Uterus (tissue), 4 donors: ENCODE measurements around the gene IRF4. TPM values are rescaled to one million over a fixed set of nuclear protein-coding genes. Genes with fewer than 3 reads are reported as not detected.

Experiments
- DNase-seq, 2 donors: peaks; one replicate each; pipeline ENCODE4 v3.0.0-alpha.2; 2019 to 2020
- H3K27ac ChIP-seq, 2 donors: fragments of 200-600 bp; sonication (generic); 1 replicate in 1 of 2; 2 replicates in 1 of 2; pipeline ENCODE4 v1.5.1; 2016 to 2018
- H3K27me3 ChIP-seq, 2 donors: fragments of 200-600 bp; sonication (generic); one replicate each; pipeline ENCODE4 v1.5.1; 2018 to 2019; ENCODE audit warnings: control low read depth in 1 of 2
- H3K36me3 ChIP-seq, 2 donors: fragments of 200-600 bp; sonication (generic); one replicate each; pipeline ENCODE4 v1.5.1; 2019; ENCODE audit warnings: control low read depth in 1 of 2
- H3K4me1 ChIP-seq, 2 donors: fragments of 200-600 bp; sonication (generic); one replicate each; pipeline ENCODE4 v1.5.1; 2018 to 2019; ENCODE audit warnings: control low read depth in 1 of 2
- H3K4me3 ChIP-seq, 2 donors: fragments of 200-600 bp; sonication (generic); 1 replicate in 1 of 2; 2 replicates in 1 of 2; pipeline ENCODE4 v1.5.1; 2018 to 2019; ENCODE audit warnings: mild to moderate bottlenecking in 1 of 2
- H3K9me3 ChIP-seq, 2 donors: fragments of 200-600 bp; sonication (generic); one replicate each; pipeline ENCODE4 v1.5.1; 2019; ENCODE audit warnings: control low read depth in 1 of 2
- POLR2A ChIP-seq, 2 donors: fragments of 450-650 bp; IDR thresholded peaks; one replicate each; pipeline ENCODE4 v1.6.1; 2016; ENCODE audit warnings: antibody characterized with exemption in 2 of 2, mild to moderate bottlenecking in 1 of 2, moderate library complexity in 1 of 2
- intact Hi-C: fragments of 100-400 bp; cut with DNase I; formaldehyde crosslinking; loops from one replicate; pipeline ENCODE4 v1.15.1; 2023; ENCODE audit warnings: low total_unique reads
- total RNA-seq, 4 donors: library from RNA; depleted of rRNA in 3 of 4; stranded (reverse); fragments of >200 nt in 3 of 4; gene quantifications; one replicate each; pipeline versions ENCODE4 v1.1.0 to v1.2.4, GENCODE V29; 2014 to 2023
- TF ChIP-seq, protein P1 (sequence below), 4 experiments: fragments of 200-600 bp in 2 of 4; fragments of 450-650 bp in 2 of 4; sonication (generic) in 2 of 4; IDR thresholded peaks; one replicate each; pipeline ENCODE4 v1.5.1; 2016 to 2019; ENCODE audit warnings: antibody characterized with exemption in 4 of 4, mild to moderate bottlenecking in 2 of 4, moderate library complexity in 1 of 4
- donor health status: DM: yes; HTN: yes; CAD: no.

IRF4 gene
- total RNA-seq, 4 donors from 2014 or later: 0.55 to 2.0 TPM; not detected in 2

DNA sequence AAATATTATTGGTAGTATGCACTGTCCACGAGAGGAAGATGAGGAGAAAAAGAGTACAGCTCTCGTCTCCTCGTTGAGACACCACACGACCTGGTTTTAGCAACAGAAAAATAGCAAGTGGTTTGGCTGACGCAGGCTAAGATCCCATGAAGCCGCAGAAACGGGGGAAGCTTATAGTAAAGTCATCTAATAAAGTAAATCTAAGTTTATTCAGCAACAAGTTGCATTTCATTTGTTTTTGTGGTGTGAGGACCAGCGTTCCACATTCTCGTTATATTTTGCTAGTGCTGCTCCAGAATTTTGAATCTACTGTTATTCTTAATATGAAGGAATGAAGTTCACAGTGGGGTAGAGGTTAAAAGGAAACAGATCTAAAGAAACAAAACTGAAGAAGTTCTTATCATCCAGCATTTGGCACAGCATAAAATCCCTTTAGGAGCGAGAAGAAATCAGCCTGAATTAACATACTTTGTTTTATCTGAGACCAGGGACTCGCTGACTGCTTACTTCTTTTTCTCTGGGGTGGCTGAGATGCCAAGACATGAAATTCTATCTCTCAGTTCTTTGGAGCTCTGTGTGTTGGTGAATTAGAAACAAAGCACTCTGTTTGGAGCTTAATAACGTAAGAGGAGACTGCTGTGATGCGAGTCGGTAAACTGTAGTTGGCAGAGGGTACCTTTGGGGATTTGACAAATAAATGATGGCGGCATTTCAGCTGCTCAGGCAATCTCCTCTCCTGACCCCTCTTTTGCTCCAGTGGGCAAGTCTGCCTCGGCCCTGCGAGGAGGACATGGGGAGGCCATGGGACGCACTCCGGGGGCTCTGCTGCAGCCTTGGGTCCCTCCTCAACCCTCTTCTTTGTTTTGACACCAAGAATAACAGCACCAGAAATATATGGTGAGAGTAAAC lies 24.9 kb upstream of the IRF4 start:
- H3K4me1 ChIP-seq: no peaks in the 10 kb centered on the region
- no peaks in the 10 kb centered on the region for H3K9me3 ChIP-seq
- H3K27ac ChIP-seq: no peak overlapping the region
- intact Hi-C loops: no loop called here
- TF ChIP-seq, protein P1, sequence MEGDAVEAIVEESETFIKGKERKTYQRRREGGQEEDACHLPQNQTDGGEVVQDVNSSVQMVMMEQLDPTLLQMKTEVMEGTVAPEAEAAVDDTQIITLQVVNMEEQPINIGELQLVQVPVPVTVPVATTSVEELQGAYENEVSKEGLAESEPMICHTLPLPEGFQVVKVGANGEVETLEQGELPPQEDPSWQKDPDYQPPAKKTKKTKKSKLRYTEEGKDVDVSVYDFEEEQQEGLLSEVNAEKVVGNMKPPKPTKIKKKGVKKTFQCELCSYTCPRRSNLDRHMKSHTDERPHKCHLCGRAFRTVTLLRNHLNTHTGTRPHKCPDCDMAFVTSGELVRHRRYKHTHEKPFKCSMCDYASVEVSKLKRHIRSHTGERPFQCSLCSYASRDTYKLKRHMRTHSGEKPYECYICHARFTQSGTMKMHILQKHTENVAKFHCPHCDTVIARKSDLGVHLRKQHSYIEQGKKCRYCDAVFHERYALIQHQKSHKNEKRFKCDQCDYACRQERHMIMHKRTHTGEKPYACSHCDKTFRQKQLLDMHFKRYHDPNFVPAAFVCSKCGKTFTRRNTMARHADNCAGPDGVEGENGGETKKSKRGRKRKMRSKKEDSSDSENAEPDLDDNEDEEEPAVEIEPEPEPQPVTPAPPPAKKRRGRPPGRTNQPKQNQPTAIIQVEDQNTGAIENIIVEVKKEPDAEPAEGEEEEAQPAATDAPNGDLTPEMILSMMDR (IDR thresholded peaks at IDR 0.05): no peak
- no peak for TF ChIP-seq POLR2A (IDR thresholded peaks at IDR 0.05)
- no peak for DNase-seq
- H3K4me3 ChIP-seq: no peak overlapping the region
- H3K27me3 ChIP-seq: peaks cover 0 to 10% of the 10 kb centered on the region in 2 donors
- no peaks in the 10 kb centered on the region for H3K36me3 ChIP-seq

DNA sequence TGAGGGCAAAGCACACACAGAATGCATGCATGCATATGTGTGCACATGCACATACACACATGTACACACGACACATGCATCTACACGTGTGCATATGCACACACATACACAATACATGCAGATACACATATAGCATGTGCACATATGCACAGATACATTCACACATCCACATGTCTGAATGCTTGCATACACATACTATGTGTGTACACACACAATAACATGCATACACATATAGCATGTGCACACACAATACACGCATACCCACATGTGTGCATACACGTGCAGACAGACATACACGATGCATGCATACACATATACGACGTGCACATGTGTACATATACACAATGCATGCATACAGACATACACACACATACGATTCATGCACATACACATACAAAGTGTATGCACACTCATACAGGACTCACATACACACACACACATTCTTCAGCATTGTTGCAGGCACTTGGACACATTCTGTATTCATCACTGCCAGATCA lies 24.2 kb upstream of the IRF4 start:
- intact Hi-C loops: no loop called here
- Histone ChIP-seq H3K4me3 (no peak overlapping the region), H3K4me1 (no peaks in the 10 kb centered on the region), H3K36me3 (no peaks in the 10 kb centered on the region), H3K9me3 (no peaks in the 10 kb centered on the region), H3K27ac (no peak overlapping the region), H3K27me3 (peaks cover 0 to 12% of the 10 kb centered on the region in 2 donors)
- TF ChIP-seq POLR2A (IDR thresholded peaks at IDR 0.05): no peak
- TF ChIP-seq, protein P1 (IDR thresholded peaks at IDR 0.05): no peak
- no peak for DNase-seq

DNA sequence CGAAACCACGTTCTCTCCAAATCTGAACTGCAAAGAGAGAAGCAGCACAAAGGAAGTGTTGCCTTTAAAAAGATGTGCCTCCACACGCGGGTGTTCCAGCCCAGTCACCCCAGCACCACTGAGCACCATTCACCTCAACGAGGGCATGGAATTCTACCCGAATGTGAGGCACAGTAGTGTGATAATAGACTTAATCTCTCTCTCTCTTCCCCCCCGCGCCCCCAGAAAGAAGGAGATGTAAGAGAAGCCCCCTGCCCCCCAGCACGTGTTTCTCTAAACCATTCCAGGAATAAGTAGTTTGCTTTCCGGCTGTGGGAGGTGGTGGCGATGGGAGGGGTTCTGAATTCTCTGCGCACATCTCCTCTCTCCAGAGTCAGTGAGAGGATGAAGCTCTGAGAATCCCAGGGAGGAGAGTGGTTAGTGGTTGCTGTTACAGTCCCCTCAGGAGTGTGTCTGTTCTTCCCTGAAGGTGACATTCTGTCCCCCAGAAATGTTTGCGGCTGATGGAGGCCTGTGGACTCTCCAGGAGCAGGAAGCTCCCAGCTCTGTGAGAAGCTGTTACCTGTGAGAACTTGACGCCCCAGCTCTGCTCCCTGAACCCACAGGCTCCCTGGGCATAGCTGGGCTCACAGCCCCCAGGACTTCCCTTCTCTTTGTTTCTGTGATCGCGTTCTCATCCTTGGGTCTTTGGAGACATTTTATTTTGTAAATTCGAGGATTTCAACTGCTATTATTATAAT lies 23.5 kb upstream of the IRF4 start:
- no peak overlapping the region for H3K27ac ChIP-seq
- DNase-seq: no peak
- H3K9me3 ChIP-seq: no peaks in the 10 kb centered on the region
- intact Hi-C loops: no loop called here
- no peak overlapping the region for H3K4me3 ChIP-seq
- no peaks in the 10 kb centered on the region for H3K4me1 ChIP-seq
- H3K27me3 ChIP-seq: peaks cover 0 to 19% of the 10 kb centered on the region in 2 donors
- H3K36me3 ChIP-seq: no peaks in the 10 kb centered on the region
- no peak for TF ChIP-seq POLR2A (IDR thresholded peaks at IDR 0.05)
- TF ChIP-seq, protein P1 (IDR thresholded peaks at IDR 0.05): no peak

DNA sequence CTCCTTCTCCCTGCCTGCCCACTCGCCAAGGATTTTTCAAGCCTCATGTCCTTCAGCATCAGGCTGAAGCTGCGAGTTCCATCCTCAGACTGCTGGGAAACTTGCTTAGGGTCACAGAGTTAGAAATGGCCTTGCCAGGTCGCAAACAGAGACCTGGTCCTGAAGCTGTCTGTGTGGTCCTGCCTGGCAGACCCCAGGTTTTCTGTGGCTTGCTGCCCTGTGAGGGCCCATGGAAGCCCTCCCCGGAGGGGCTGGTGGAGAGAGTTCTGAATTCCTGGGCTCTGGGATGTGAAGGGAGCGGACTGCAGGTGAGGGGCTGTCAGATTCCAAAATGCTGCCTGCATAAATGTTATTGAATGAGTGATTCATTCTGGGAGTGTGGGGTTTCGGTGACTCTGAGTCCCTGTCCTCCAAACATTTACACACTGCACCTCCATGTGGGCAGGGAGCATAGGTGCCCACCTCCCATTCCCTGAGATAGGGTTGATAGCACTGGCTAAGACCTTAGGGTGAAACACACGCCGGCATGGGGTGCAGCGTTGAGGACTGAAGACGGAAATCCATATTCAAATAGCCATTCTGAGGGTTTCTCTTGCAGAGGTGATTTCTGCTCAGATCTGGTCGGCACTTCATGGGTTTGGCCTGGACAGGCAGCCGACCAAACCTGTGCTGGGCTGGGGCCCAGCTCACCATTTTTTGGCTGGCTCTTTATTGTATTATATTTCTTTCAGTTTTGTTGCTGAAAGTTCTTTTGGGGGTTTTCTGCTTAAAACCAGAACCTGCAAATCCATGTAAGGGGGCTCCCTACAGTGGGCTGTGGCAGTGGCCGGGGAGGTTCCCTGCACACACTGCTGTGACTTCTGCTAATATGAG lies 21.8 kb upstream of the IRF4 start:
- Histone ChIP-seq H3K4me3 (no peak overlapping the region), H3K4me1 (no peaks in the 10 kb centered on the region), H3K27me3 (peaks cover 0 to 19% of the 10 kb centered on the region in 2 donors), H3K9me3 (no peaks in the 10 kb centered on the region), H3K27ac (no peak overlapping the region), H3K36me3 (no peaks in the 10 kb centered on the region)
- intact Hi-C loops: no loop called here
- DNase-seq: no peak
- TF ChIP-seq, protein P1 (IDR thresholded peaks at IDR 0.05): no peak
- no peak for TF ChIP-seq POLR2A (IDR thresholded peaks at IDR 0.05)
